Left ventricle myocardium superior (tissue), 1 donor: ENCODE measurements around the gene GLI1. TPM values are rescaled to one million over a fixed set of nuclear protein-coding genes. Genes with fewer than 3 reads are reported as not detected.

Source experiments
- ATAC-seq: fragments of 200-7000 bp; cut with Tn5 transposase; one replicate; pipeline ENCODE4 v1.9.1; 2020; ENCODE audit warnings: mild to moderate bottlenecking, moderate library complexity
- DNase-seq: peaks from one replicate; pipeline ENCODE4 v3.0.0-alpha.2; 2020
- intact Hi-C: fragments of 100-400 bp; cut with micrococcal nuclease; formaldehyde crosslinking; loops from one replicate; pipeline ENCODE4 v1.11.0; 2022
- total RNA-seq: library from RNA; stranded (reverse); fragmentation: NEBNext Ultra II Directional; extraction: Animal tissue kit (Norgen Biotek cat#: 25700); gene quantifications from one replicate; pipeline ENCODE4 v1.2.1, GENCODE V29; 2021
- donor health status: DM: no; HTN: yes; CAD: no; lungs with severe emphysema.

Gene GLI1
- total RNA-seq, 1 donor from 2014 or later: 0.37 TPM

DNA sequence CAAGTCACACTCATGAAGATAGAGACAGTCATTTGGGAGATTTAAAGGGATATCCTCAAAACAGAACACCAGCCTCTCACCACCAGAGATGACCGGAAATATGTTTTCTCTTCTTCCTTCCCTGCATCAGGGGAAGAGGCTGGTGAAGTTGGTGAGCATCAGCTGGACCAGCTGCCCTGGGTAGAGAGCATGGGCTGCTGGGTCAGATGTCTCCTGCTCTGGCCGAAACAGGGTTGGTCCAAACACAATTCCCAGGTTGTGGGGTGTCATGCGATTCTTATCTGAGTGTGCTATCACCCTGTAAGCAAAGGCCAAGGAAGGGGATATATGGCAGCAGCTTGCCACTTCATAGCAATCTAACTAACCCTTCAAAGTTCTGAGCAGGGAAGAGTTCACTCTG lies 12.8 kb downstream of the GLI1 start:
- intact Hi-C loops: no loop called here
- ATAC-seq (no peak), DNase-seq (no peak)

GRCh38 chr12:57473392-57473791 lies 13.8 kb downstream of the GLI1 start:
- ATAC-seq (no peak), DNase-seq (no peak)
- intact Hi-C loops: no loop called here

- no peak for ATAC-seq
- intact Hi-C loops: no loop called here
Observed at GRCh38 chr12:57473886-57474285, 14.3 kb downstream of the GLI1 start.

DNA sequence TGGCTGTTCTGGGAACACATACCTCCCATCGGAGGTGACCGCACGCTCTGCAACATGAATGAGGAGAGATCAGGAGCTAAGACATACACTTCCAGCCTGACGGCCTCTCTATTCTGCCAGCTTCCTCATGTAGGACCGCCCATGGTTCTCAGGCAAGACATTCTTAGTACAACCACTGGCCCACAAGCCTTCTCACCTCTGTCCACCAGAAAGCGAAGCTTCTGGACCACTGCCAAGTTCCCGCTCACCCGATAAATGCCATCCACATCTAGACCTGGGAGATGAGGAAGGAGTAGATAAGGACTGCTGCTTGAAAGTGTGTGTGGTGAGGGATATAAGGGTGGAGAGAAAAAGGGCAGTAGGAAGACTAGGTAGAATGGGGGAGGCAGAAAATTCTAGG lies 14.8 kb downstream of the GLI1 start:
- ATAC-seq: no peak
- DNase-seq: no peak
- intact Hi-C loops: no loop called here

More at GRCh38 chr12:57473886-57474285, 14.3 kb downstream of the GLI1 start:
- DNase-seq: no peak

DNA sequence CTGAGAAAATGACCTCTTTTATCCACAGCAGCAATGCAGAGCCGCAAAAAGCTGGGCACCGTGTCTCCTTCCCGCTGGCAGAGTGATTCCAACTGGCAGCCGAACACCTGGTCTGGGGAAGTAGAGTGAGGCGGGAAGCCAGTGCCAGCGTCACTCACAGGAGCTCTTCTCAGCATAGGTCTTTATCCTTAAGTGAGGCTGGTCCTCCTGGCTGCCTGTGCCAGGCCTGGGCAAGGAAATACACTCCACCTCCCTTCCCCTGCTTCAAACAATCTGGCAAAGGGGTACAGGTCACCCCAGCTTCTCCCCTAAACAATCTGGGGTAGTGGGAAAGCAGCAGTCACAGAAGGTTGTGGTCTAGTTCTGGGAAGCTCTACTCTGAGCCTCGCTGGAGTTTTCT lies 15.3 kb downstream of the GLI1 start:
- intact Hi-C loops: no loop called here
- DNase-seq (no peak), ATAC-seq (no peak)

DNA sequence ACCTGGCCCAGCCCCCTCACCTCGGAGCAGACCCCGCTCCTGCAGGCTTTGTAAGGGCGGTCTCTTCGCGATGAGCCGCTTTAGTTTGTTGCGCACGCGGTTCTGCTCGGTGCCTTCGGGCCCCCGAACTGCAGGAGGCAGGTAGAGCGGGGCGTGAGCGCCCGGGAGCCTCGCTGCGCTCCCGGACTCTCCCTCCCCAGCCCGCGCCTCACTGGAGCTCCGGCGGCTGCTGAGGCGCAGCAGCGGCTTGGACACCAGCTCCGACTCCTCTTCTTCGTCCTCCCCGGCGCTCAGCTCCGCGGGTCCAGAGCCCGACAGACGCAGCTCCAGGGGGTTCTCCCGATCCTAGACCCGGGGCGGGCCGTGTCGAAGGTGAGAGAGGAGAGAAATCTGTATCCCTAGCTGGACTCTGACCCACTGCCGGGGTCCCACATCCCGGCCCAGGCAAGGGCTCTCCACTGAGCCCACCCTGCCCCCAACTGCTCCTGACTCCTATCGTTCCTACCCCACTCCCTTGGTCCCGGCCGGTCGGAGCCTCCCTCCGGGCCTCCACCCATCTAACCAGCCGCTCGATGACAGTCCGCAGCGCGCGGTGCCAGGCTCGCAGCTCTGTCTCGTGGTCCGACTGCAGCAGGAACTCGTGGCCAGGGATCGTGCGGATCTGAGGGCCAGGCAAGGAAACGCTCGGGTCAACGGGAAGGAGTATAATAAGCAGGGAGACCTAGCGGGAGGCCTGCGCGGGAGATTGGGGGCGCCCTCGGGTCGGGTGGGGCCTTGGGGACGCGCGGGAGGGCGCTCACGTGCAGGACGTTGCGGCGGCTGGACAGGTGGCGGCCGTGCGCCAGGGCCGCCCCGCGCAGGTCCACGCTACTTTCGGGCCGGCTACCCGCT lies 15.9 kb downstream of the GLI1 start:
- DNase-seq: peak; percentile 51
- intact Hi-C loops: no loop called here
- peak; percentile 45 for ATAC-seq

DNA sequence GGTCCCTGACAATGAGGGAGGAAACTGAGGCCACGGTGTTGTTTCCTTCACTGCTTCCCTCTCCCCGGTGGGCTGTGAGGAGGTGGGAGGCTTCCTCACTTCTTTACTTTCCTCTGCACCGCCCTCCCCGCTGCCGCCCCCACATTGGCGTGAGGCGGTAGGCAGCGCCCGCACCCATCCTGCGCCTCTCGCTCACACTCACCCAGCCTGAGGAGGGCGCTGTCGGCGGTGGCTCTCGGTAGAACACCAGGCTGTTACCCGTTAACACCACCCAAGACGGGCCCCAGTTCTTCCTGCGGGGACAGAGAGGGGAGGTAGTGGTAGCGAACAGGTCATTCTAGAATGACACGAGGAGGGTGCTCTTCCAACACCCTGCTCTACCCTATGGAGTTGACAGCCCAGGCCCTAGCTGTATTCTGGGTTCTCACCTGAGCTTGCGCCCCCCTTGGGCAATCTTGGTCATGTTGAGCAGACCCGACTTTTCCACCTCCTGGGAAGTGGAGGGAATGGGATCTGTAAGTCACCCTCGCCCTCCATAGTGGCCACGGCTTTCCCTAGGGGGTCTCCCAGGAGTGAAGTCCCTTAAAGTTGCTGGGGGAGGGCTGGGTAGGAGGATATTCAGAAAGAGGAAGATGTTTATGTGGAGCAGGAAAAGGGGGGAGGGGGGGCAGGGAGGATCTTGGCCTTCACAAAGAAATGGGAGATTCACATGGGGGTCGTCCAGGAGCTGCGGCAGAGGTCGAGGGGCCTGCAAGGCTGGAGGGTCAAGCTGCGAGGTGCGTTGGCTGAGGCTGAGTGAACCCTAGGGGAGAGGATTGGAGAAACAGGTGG lies 16.8 kb downstream of the GLI1 start:
- intact Hi-C loops: no loop called here
- DNase-seq: peak; percentile 57
- peak; percentile 22 for ATAC-seq

GRCh38 chr12:57476993-57477709 lies 17.6 kb downstream of the GLI1 start:
- intact Hi-C loops: no loop called here
- DNase-seq: no peak
- ATAC-seq: no peak

DNA sequence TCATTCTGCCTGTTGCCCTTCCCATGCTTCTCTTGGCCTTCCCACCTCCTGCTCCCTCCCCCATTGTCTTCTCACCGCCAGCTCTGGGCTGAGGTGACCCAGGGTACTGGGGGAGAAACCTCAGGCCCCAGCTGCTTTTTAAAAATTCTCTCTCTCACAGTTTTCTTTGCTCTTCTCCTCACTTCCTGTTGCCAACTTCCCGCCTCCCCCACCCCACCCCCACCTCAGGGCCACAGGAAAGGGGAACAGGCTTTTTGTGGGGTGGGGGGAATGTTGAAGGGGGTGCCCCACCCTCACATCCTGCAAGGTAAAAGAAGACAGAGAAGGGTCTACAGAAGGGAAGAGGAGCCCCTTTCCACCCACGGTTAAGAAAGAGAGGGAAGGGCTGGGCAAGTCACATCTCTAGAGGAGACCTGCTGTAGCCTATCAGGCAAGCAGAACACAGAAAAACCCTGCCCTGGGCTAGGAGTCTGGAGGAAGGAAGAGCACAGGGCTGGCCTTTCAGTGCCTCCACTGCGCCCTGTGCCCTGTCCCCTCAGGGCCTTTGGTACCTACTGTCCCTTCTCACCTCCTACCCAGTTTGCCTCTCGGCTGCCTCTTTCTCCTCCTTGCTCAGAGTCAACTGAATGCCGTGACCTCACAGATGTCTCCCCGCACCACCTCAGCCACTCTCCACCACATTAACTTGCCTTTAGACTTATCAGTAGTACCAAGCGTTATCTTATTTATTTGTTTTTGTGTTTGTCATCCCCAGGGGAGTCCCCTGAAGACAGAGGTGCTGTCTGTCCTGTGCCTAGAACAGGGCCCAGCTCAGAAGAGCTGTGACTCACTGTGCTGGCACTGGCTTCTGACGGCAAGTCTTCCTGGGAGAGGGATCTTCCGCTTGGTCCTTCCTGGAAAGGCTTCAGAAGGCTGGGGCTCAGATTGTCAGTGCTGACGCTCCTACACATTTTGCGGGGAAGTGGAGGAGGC lies 18.4 kb downstream of the GLI1 start:
- no peak for DNase-seq

DNA sequence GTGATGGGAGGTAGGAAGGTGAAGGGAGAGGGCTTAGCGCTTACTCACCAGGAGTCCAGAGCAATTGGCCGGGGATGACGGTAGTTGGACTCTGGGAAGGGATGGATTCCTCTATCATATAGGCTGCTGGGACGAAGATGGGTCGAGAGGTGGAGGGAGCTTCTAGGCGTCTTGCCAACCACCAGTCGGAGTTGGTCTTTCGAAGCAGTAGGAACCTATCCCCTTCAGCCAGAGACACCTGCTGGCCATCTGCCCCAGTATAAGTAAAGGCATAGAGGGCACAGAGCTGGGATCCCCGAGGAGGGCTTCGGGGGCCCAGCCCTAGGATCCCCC lies 19.4 kb downstream of the GLI1 start:
- ATAC-seq (no peak), DNase-seq (no peak)
- intact Hi-C loops: no loop called here

More for the DNA sequence above, 18.4 kb downstream of the GLI1 start:
- ATAC-seq: peak; percentile 44
- intact Hi-C loops: no loop called here

DNA sequence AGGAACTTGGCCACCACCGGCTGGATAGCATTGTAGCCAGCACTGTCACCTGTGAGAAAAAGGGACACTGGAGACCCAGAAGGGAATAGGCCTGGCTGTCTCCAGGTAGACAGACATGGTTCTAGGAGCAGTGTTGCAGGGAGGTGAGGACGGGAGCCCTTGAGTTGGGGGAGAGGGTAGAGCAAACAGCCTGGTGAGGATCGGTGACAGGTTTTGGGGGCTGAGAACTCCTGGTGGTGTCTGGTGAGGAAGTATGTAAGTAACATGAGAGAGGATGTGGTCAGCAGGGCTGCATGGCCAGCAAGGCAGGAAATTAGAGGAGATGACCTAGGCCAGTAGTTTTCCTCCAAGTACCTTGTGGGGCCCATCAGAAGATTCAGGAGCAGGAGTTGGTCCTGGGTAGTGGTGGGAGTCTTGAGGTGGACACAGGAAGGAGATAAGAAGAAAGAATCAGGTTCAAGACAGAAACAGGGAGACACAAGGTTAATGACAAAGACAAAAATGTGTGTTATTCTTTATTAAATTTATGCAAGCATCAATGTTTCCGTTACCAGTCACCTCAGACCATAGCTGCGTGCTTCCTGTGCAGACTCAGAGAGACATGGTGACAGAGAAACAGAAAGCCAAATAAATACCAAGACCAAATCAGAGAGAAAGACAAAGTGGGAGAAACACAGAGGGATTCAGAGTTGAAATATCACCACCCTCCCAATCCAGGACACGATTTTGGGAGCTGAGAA lies 20.0 kb downstream of the GLI1 start, which contains the start of gene ARHGAP9:
Gene ARHGAP9, minus strand, starts transcription at position 491 of the 740 bp plus-strand sequence. Its CDS starts 460 bp downstream, at position 31.
- ATAC-seq (no peak), DNase-seq (no peak)
- intact Hi-C loops: no loop called here

GRCh38 chr12:57481671-57482070 lies 22.1 kb downstream of the GLI1 start:
- no peak for ATAC-seq
- DNase-seq: no peak
- intact Hi-C loops: no loop called here

GRCh38 chr12:57483466-57483865 lies 23.9 kb downstream of the GLI1 start:
- intact Hi-C loops: no loop called here
- DNase-seq: no peak
- ATAC-seq: no peak

DNA sequence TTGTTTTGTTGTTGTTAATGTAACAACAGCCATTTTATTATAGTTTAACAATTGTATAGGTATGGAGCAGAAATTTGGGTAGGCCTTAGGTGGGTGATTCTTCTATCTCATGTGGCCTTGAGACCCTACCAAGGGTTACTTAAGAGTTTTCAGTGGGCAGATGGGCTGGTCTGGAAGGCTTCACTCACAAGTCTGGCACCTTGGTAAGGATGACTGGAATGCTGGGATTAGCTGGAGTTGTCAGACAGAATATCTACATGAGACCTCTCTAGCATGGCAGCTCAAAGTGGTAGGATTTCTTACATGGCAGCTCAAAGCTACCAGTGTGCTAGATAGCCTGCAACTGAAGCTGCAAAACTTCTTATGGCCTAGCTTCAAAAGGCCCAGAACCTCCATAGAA lies 26.1 kb downstream of the GLI1 start:
- intact Hi-C loops: no loop called here
- DNase-seq (no peak), ATAC-seq (no peak)

DNA sequence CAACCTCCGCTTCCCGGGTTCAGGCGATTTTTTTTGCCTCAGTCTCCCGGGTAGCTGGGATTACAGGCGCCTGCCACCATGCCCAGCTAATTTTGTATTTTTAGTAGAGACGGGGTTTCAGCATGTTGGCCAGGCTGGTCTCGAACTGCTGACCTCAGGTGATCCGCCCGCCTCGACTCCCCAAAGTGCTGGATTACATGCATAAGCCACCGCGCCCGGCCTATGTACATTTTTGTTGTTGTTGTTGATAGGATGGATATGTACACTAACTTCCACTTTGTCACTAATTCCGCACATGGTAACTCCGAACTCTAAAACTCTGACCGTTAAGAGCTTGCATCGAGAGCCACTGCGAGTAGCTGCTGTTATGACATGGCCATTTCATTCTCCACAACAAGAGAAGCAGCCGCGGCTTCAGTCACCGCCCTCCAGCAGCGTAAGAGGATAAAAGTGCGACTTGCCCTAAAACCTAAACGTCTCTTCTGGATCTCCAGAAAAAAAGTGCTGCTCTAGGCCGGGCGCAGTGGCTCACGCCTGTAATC lies 27.5 kb downstream of the GLI1 start:
- ATAC-seq (no peak), DNase-seq (no peak)
- intact Hi-C loops: no loop called here

DNA sequence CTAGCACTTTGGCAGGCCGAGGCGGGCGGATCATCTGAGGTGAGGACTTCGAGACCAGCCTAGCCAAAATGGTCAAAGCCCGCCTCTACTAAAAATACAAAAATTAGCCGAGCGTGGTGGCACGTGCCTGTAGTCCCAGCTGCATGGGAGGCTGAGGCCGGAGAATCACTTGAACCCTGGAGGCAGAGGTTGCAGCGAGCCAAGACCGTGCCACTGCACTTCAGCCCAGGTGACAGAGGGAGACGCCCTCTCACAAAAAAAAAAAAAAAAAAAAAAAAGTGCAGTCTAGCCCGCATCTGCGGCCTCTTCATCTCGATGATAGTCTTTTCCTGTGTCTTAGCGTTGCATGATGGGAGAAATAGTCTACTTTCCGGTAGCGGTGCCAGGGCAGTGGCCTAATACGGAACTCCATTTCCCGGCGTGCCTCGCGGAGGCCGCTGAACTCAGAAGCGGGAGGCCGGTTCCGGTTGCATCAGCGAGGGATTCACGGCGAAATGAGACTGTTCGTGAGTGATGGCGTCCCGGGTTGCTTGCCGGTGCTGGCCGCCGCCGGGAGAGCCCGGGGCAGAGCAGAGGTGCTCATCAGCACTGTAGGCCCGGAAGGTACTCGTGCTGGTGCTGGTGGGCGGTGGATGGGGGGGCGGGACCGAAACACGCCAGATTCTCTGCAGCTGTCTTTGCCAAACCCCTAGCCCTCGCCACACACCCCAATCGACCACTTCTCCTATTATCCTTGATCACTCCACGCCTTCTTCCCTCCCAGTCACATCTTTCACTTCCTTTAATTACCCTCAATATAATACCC lies 28.2 kb downstream of the GLI1 start, which contains the start of gene MARS1:
Gene MARS1, plus strand, starts transcription at position 472 of the 805 bp plus-strand sequence. Its CDS starts 23 bp downstream, at position 495.
- intact Hi-C loops: no loop called here
- peak; percentile 99 for ATAC-seq

More for the DNA sequence above, 28.2 kb downstream of the GLI1 start, which contains the start of gene MARS1:
- peak; percentile 94 for DNase-seq
